Activated CD4-positive, alpha-beta T cell treated with anti-CD3 and anti-CD28 coated beads, Interleukin-2, amount 10 ng/mL, durations not matched to agents 7 days and 5 days (primary cell): ENCODE results near the gene PNPLA1. TPM values are rescaled to one million over a fixed set of nuclear protein-coding genes. Genes with fewer than 3 reads are reported as not detected.

Experiments used
- CTCF ChIA-PET: fragments of 350-600 bp; sonication (Branson Sonifier 250); formaldehyde crosslinking; loops from one replicate; lab custom pipeline; 2021; ENCODE audit warnings: antibody characterized with exemption; lab: Charles Lee
- POLR2A ChIA-PET: fragments of 350-600 bp; sonication (Branson Sonifier 250); formaldehyde crosslinking; loops from one replicate; lab custom pipeline; 2021; ENCODE audit warnings: antibody characterized with exemption; lab: Charles Lee
- DNase-seq: peaks from one replicate; pipeline ENCODE4 v3.0.0-alpha.2; 2020
- H3K27ac Mint-ChIP-seq: one replicate; pipeline ENCODE4 v1.8.0; 2021; ENCODE audit warnings: mild to moderate bottlenecking, moderate library complexity, mixed read lengths
- H3K27me3 Mint-ChIP-seq: one replicate; pipeline ENCODE4 v1.8.0; 2021; ENCODE audit warnings: mixed read lengths
- H3K36me3 Mint-ChIP-seq: one replicate; pipeline ENCODE4 v1.8.0; 2021; ENCODE audit warnings: low read depth, mixed read lengths
- H3K4me1 Mint-ChIP-seq: one replicate; pipeline ENCODE4 v1.8.0; 2021; ENCODE audit warnings: mixed read lengths
- H3K4me3 Mint-ChIP-seq: one replicate; pipeline ENCODE4 v1.8.0; 2021; ENCODE audit warnings: mild to moderate bottlenecking, moderate library complexity, mixed read lengths
- H3K9me3 Mint-ChIP-seq: one replicate; pipeline ENCODE4 v1.8.0; 2021; ENCODE audit warnings: mixed read lengths
- total RNA-seq, 2 experiments: library from RNA; stranded (reverse); gene quantifications; one replicate each; pipeline ENCODE4 v1.2.3, GENCODE V29; 2021

PNPLA1 gene, protein sequence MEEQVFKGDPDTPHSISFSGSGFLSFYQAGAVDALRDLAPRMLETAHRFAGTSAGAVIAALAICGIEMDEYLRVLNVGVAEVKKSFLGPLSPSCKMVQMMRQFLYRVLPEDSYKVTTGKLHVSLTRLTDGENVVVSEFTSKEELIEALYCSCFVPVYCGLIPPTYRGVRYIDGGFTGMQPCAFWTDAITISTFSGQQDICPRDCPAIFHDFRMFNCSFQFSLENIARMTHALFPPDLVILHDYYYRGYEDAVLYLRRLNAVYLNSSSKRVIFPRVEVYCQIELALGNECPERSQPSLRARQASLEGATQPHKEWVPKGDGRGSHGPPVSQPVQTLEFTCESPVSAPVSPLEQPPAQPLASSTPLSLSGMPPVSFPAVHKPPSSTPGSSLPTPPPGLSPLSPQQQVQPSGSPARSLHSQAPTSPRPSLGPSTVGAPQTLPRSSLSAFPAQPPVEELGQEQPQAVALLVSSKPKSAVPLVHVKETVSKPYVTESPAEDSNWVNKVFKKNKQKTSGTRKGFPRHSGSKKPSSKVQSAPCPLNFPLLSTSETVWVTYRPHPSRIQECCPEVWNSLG
- not detected for total RNA-seq

DNA sequence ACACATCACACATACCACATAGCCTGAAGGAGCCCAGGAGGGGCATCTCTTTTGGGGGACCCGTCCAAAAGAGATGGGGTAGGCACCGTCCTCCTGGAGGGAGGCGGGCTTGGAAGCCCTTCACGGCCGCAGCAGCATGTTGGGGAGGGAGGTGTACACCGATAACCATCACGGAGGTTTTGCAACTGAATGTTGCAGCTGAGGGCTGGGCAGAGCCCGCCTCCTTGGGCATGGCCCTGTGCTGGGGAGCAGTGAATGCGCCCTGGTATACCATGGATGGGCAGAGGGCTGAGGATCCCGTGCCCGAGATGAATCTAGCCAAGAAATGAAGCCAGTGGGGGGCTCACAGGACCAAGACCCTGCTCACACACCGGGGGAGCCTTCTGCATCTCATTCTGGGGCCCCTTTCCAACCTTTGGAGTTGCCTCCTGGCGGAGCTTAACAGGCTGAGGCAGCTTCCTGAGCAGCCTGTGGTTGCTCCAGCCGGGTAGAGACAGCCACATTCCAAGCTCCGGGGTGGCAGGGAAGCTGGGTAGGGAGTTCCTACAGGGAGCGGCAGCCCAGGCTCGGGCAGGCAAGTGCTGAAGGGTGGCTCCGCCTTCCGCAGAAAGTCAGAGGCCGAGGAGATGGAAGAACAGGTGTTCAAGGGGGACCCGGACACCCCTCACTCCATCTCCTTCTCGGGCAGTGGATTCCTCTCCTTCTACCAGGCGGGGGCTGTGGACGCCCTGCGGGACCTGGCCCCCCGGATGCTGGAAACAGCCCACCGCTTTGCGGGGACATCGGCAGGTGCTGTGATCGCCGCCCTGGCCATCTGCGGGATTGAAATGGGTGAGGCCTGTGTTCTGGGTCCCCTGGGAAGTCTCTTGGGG lies at the start of gene PNPLA1:
Gene PNPLA1 (plus strand): TSS at position 227 of the 872 bp plus-strand sequence. CDS start 400 bp downstream, at position 627.
- Mint-ChIP-seq H3K4me1 (no peaks in the 10 kb centered on the region), H3K9me3 (peaks cover 7% of the 10 kb centered on the region), H3K4me3 (no peak within 1 kb of the TSS), H3K27me3 (peaks cover 15% of the 10 kb centered on the region), H3K27ac (no peak within 1 kb of the TSS), H3K36me3 (no peaks in the 10 kb centered on the region)
- CTCF ChIA-PET = interaction anchor here (1.1 kb wide), 2 partner anchors 27 to 32 kb away, joined by 3 read pairs; no protein-coding TSS in a partner anchor
- POLR2A ChIA-PET = no interaction called here
- DNase-seq = no peak

DNA sequence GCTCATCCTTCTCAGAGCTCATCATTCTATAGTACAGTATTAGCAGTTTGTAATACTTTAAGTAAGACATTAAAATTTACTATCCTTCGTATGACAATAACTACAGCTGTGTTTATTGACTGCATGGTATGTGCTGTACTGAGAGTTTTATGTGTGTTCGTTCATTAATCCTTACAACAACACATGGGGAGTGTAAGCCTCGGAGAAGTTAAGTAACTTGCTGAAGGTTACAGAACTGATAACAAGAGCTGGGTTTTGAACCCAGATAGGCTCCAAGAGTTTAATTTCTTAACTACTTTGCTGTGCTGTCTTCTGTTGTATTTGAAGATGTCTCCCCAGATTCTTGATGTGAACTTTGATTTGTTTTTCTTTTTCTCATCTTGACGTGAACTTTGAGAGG lies 49.6 kb upstream of the PNPLA1 start:
- no peak for DNase-seq
- Mint-ChIP-seq H3K27me3 (no peaks in the 10 kb centered on the region), H3K36me3 (peaks cover 39% of the 10 kb centered on the region), H3K4me1 (no peaks in the 10 kb centered on the region), H3K9me3 (no peaks in the 10 kb centered on the region), H3K4me3 (no peak overlapping the region), H3K27ac (no peak overlapping the region)
- CTCF ChIA-PET = no interaction called here
- POLR2A ChIA-PET = no interaction called here

- POLR2A ChIA-PET = no interaction called here
- Mint-ChIP-seq H3K4me1 (no peaks in the 10 kb centered on the region), H3K27ac (no peak overlapping the region), H3K27me3 (no peaks in the 10 kb centered on the region), H3K4me3 (no peak overlapping the region), H3K36me3 (peaks cover 36% of the 10 kb centered on the region), H3K9me3 (no peaks in the 10 kb centered on the region)
- DNase-seq = no peak
- CTCF ChIA-PET = interaction anchor here (0.6 to 0.7 kb wide), 2 partner anchors 54 to 830 kb away, joined by 3 to 4 read pairs; no protein-coding TSS in a partner anchor
Observed at GRCh38 chr6:36221674-36222073, 48.2 kb upstream of the PNPLA1 start.

GRCh38 chr6:36222924-36223323 lies 46.9 kb upstream of the PNPLA1 start:
- Mint-ChIP-seq H3K36me3 (peaks cover 35% of the 10 kb centered on the region), H3K27ac (no peak overlapping the region), H3K4me3 (no peak overlapping the region), H3K9me3 (no peaks in the 10 kb centered on the region), H3K27me3 (no peaks in the 10 kb centered on the region), H3K4me1 (peaks cover 3% of the 10 kb centered on the region)
- DNase-seq = no peak
- POLR2A ChIA-PET = no interaction called here
- CTCF ChIA-PET = no interaction called here

DNA sequence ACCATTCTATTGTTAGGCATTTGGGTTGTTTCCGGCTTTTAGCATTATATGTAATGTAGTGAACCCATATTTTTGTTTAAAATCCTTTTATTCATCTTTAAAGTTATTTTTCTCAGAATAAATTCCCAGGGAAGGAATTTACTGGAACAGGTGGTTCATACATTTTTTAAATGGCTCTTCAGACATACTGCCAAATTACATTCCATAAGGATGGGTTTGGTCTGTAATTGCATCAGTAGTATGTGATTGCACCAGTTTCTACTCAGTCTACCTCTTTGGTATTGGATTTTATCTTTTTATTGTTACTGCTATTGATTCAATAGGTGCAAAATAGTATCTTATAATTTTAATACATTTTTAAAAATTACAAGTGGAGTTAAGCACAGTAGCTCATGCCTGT lies 46.2 kb upstream of the PNPLA1 start:
- H3K36me3 Mint-ChIP-seq = peaks cover 32% of the 10 kb centered on the region
- peaks cover 3% of the 10 kb centered on the region for H3K4me1 Mint-ChIP-seq
- CTCF ChIA-PET = no interaction called here
- POLR2A ChIA-PET = no interaction called here
- H3K9me3 Mint-ChIP-seq = no peaks in the 10 kb centered on the region
- H3K4me3 Mint-ChIP-seq = no peak overlapping the region
- no peak overlapping the region for H3K27ac Mint-ChIP-seq
- no peak for DNase-seq
- no peaks in the 10 kb centered on the region for H3K27me3 Mint-ChIP-seq

DNA sequence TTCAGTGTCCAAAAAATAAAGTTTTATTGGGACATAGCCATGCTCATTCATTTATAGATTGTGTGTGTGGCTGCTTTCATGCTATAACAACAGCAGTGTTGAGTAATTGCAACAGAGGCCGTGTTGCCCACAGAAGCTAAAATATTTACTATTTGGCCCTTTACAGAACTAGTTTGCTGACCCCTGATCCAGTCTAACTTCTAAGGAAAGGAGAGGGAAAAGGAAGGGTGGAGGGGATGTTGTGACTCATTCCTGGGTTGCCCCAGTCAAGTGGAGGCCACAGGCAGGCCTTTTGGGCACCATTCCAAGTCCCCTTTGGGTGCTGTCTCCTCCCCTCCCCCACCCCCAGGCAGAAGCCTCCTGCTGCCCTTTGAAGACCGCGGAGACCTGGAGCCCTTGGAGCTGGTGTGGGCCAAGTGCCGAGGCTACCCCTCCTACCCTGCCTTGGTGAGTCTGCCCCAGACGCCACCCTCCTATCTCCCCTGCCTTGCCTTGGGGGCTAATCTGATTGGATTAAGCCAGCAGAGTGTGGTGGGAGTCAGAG lies 44.9 kb upstream of the PNPLA1 start:
- H3K27me3 Mint-ChIP-seq = no peaks in the 10 kb centered on the region
- no peaks in the 10 kb centered on the region for H3K9me3 Mint-ChIP-seq
- no peak overlapping the region for H3K4me3 Mint-ChIP-seq
- peaks cover 31% of the 10 kb centered on the region for H3K36me3 Mint-ChIP-seq
- no peak overlapping the region for H3K27ac Mint-ChIP-seq
- ChIA-PET POLR2A (interaction anchor here (0.6 kb wide), 1 partner anchor 262 kb away, joined by 3 read pairs; no protein-coding TSS in a partner anchor), CTCF (no interaction called here)
- no peak for DNase-seq
- peaks cover 3% of the 10 kb centered on the region for H3K4me1 Mint-ChIP-seq

- Mint-ChIP-seq H3K4me1 (peaks cover 3% of the 10 kb centered on the region), H3K27me3 (no peaks in the 10 kb centered on the region), H3K9me3 (no peaks in the 10 kb centered on the region), H3K4me3 (no peak overlapping the region), H3K27ac (no peak overlapping the region), H3K36me3 (peaks cover 40% of the 10 kb centered on the region)
- no peak for DNase-seq
- ChIA-PET CTCF (interaction anchor here (0.8 to 1.1 kb wide), 3 partner anchors 11 to 18 kb away, joined by 3 to 5 read pairs (median 3); no protein-coding TSS in a partner anchor), POLR2A (no interaction called here)
Observed at GRCh38 chr6:36226438-36227047, 43.3 kb upstream of the PNPLA1 start.

GRCh38 chr6:36227379-36228228 lies 42.3 kb upstream of the PNPLA1 start:
- H3K36me3 Mint-ChIP-seq = peaks cover 42% of the 10 kb centered on the region
- H3K27me3 Mint-ChIP-seq = no peaks in the 10 kb centered on the region
- no peak overlapping the region for H3K27ac Mint-ChIP-seq
- no peak overlapping the region for H3K4me3 Mint-ChIP-seq
- POLR2A ChIA-PET = no interaction called here
- H3K9me3 Mint-ChIP-seq = no peaks in the 10 kb centered on the region
- CTCF ChIA-PET = interaction anchor here (0.6 to 1.5 kb wide), 5 partner anchors 11 to 431 kb away, joined by 3 to 5 read pairs (median 3); no protein-coding TSS in a partner anchor
- DNase-seq = no peak
- H3K4me1 Mint-ChIP-seq = peaks cover 3% of the 10 kb centered on the region

- Mint-ChIP-seq H3K36me3 (peaks cover 31% of the 10 kb centered on the region), H3K27ac (no peak overlapping the region), H3K9me3 (no peaks in the 10 kb centered on the region), H3K4me1 (peaks cover 4% of the 10 kb centered on the region), H3K4me3 (no peak overlapping the region), H3K27me3 (no peaks in the 10 kb centered on the region)
- ChIA-PET CTCF (interaction anchor here (1.0 to 1.5 kb wide), 2 partner anchors 14 to 22 kb away, joined by 3 to 5 read pairs; no protein-coding TSS in a partner anchor), POLR2A (no interaction called here)
- no peak for DNase-seq
Observed at GRCh38 chr6:36229223-36229622, 40.6 kb upstream of the PNPLA1 start.

DNA sequence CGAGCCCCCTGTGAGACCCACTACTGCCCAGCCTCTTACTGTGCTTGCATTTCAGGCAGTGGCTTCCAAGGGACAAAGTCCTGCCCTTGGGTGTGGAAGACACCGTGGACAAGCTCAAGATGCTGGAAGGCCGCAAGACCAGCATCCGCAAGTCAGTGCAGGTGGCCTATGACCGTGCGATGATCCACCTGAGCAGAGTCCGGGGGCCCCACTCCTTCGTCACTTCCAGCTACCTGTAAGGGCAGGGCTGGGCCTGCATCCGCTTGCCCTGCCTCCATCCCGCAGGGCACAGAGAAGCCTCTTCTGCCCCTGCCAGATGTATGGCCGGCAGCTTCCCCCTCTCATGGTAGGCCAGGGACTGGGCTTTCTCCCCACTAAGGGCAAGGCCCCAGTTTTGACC lies 39.5 kb upstream of the PNPLA1 start:
- no peak for DNase-seq
- CTCF ChIA-PET = interaction anchor here (1.3 kb wide), 1 partner anchor 14 kb away, joined by 4 read pairs; no protein-coding TSS in a partner anchor
- no peak overlapping the region for H3K27ac Mint-ChIP-seq
- H3K4me3 Mint-ChIP-seq = no peak overlapping the region
- peaks cover 27% of the 10 kb centered on the region for H3K36me3 Mint-ChIP-seq
- peaks cover 12% of the 10 kb centered on the region for H3K4me1 Mint-ChIP-seq
- no peaks in the 10 kb centered on the region for H3K27me3 Mint-ChIP-seq
- H3K9me3 Mint-ChIP-seq = no peaks in the 10 kb centered on the region
- POLR2A ChIA-PET = no interaction called here

- CTCF ChIA-PET = interaction anchor here (0.7 kb wide), 1 partner anchor 70 kb away, joined by 3 read pairs; no protein-coding TSS in a partner anchor
- no peaks in the 10 kb centered on the region for H3K27me3 Mint-ChIP-seq
- no peaks in the 10 kb centered on the region for H3K9me3 Mint-ChIP-seq
- H3K27ac Mint-ChIP-seq = no peak overlapping the region
- no peak for DNase-seq
- POLR2A ChIA-PET = no interaction called here
- no peak overlapping the region for H3K4me3 Mint-ChIP-seq
- H3K4me1 Mint-ChIP-seq = peaks cover 16% of the 10 kb centered on the region
- H3K36me3 Mint-ChIP-seq = peaks cover 20% of the 10 kb centered on the region
Observed at GRCh38 chr6:36232172-36232571, 37.7 kb upstream of the PNPLA1 start.
